Urinary bladder (tissue), 4 donors: ENCODE results near the gene SHANK3. TPM values are rescaled to one million over a fixed set of nuclear protein-coding genes. Genes with fewer than 3 reads are reported as not detected.

ENCODE experiments used
- DNase-seq: peaks from one replicate; pipeline ENCODE4 v3.0.0-alpha.2; 2015; ENCODE audit errors: extremely low spot score
- H3K27ac ChIP-seq: one replicate; pipeline ENCODE4 v1.5.1; 2013; ENCODE audit warnings: low read depth, mild to moderate bottlenecking, moderate library complexity
- H3K36me3 ChIP-seq: one replicate; pipeline ENCODE4 v1.6.1; 2013; ENCODE audit warnings: mild to moderate bottlenecking, moderate library complexity; ENCODE audit not compliant: insufficient read depth
- H3K4me1 ChIP-seq: one replicate; pipeline ENCODE4 v1.6.1; 2013; ENCODE audit warnings: mild to moderate bottlenecking, moderate library complexity; ENCODE audit not compliant: insufficient read depth
- H3K4me3 ChIP-seq: one replicate; pipeline ENCODE4 v1.5.1; 2013; ENCODE audit warnings: low read depth, low read length
- WGBS: extraction: QIAGEN DNeasy Blood & Tissue Kit; methylation state at CpG from one replicate; pipeline ENCODE4 v1.1.7; 2013; 5-methylcytosine and 5-hydroxymethylcytosine counted together
- polyA plus RNA-seq: library from polyadenylated mRNA; stranded (reverse); fragments of 200-250 nt; gene quantifications from one replicate; pipeline ENCODE4 v1.2.3, GENCODE V29; 2013
- total RNA-seq: library from RNA; depleted of rRNA; stranded (reverse); fragments of >200 nt; gene quantifications from one replicate; pipeline ENCODE4 v1.2.3, GENCODE V29; 2014
- donor health status: healthy with polysubstance abuse.
- donor health status: healthy.

Gene SHANK3
- total RNA-seq, result 8.1 TPM
- 18.5 TPM for polyA plus RNA-seq

GRCh38 chr22:50672471-50673230 is at the start of gene SHANK3:
Gene SHANK3 (plus strand): TSS chr22:50672823.
- H3K4me1 ChIP-seq, result no peaks in the 10 kb centered on the region
- peak within 1 kb of the TSS; percentile 15 for H3K27ac ChIP-seq
- 42% methylated on average over 23 of the region's 23 CpGs for WGBS
- peak within 1 kb of the TSS; percentile 59 for H3K4me3 ChIP-seq
- H3K36me3 ChIP-seq, result no peaks in the 10 kb centered on the region
- DNase-seq, result no peak

- DNase-seq, result no peak
- H3K36me3 ChIP-seq, result peaks cover 2% of the 10 kb centered on the region
- H3K27ac ChIP-seq, result no peak overlapping the region
- H3K4me3 ChIP-seq, result no peak overlapping the region
- H3K4me1 ChIP-seq, result no peaks in the 10 kb centered on the region
- WGBS, result 74% methylated on average over 16 of the region's 16 CpGs
Measured at GRCh38 chr22:50624347-50625130, 48.1 kb upstream of the SHANK3 start.

GRCh38 chr22:50625131-50625567 is 47.5 kb upstream of the SHANK3 start:
- Histone ChIP-seq H3K4me1 (no peaks in the 10 kb centered on the region), H3K4me3 (no peak overlapping the region), H3K36me3 (peaks cover 2% of the 10 kb centered on the region), H3K27ac (no peak overlapping the region)
- 81% methylated on average over 14 of the region's 14 CpGs for WGBS
- DNase-seq, result no peak

- Histone ChIP-seq H3K27ac (no peak overlapping the region), H3K4me1 (no peaks in the 10 kb centered on the region), H3K4me3 (no peak overlapping the region), H3K36me3 (peaks cover 2% of the 10 kb centered on the region)
- DNase-seq, result no peak
- WGBS, result 89% methylated on average over 27 of the region's 27 CpGs
Measured at GRCh38 chr22:50625568-50626313, 46.9 kb upstream of the SHANK3 start.

GRCh38 chr22:50626314-50626849 is 46.2 kb upstream of the SHANK3 start:
- Histone ChIP-seq H3K4me3 (no peak overlapping the region), H3K36me3 (peaks cover 2% of the 10 kb centered on the region), H3K4me1 (no peaks in the 10 kb centered on the region), H3K27ac (no peak overlapping the region)
- WGBS, result 88% methylated on average over 12 of the region's 12 CpGs
- DNase-seq, result no peak

- WGBS, result 78% methylated on average over 42 of the region's 42 CpGs
- no peak for DNase-seq
- H3K4me1 ChIP-seq, result no peaks in the 10 kb centered on the region
Measured at GRCh38 chr22:50626850-50627641, 45.6 kb upstream of the SHANK3 start.

GRCh38 chr22:50627642-50628542 is 44.7 kb upstream of the SHANK3 start, which contains the start of gene ARSA:
Gene ARSA (minus strand): TSS chr22:50628152. CDS start chr22:50627779, 373 bp downstream.
- 2% methylated on average over 88 of the region's 88 CpGs for WGBS
- no peaks in the 10 kb centered on the region for H3K4me1 ChIP-seq
- H3K4me3 ChIP-seq, result peak within 1 kb of the TSS; percentile 66
- H3K27ac ChIP-seq, result no peak within 1 kb of the TSS
- peaks cover 2% of the 10 kb centered on the region for H3K36me3 ChIP-seq
- DNase-seq, result no peak

More at GRCh38 chr22:50626850-50627641, 45.6 kb upstream of the SHANK3 start:
- no peak overlapping the region for H3K27ac ChIP-seq
- peaks cover 2% of the 10 kb centered on the region for H3K36me3 ChIP-seq
- peak overlapping the region; percentile 66 for H3K4me3 ChIP-seq

- no peak overlapping the region for H3K27ac ChIP-seq
Measured at GRCh38 chr22:50628543-50629134, 44.0 kb upstream of the SHANK3 start.

GRCh38 chr22:50630376-50630775 is 42.2 kb upstream of the SHANK3 start:
- peaks cover 2% of the 10 kb centered on the region for H3K36me3 ChIP-seq
- H3K4me3 ChIP-seq, result no peak overlapping the region
- H3K4me1 ChIP-seq, result no peaks in the 10 kb centered on the region
- no peak for DNase-seq
- WGBS, result 84% methylated on average over 5 of the region's 5 CpGs
- H3K27ac ChIP-seq, result no peak overlapping the region

More at GRCh38 chr22:50628543-50629134, 44.0 kb upstream of the SHANK3 start:
- Histone ChIP-seq H3K4me1 (no peaks in the 10 kb centered on the region), H3K36me3 (peaks cover 2% of the 10 kb centered on the region), H3K4me3 (peak overlapping the region; percentile 66)
- WGBS, result 25% methylated on average over 16 of the region's 16 CpGs
- no peak for DNase-seq

GRCh38 chr22:50633086-50633485 is 39.5 kb upstream of the SHANK3 start:
- no peak overlapping the region for H3K27ac ChIP-seq
- no peak overlapping the region for H3K4me3 ChIP-seq
- WGBS, result 68% methylated on average over 5 of the region's 5 CpGs
- no peaks in the 10 kb centered on the region for H3K36me3 ChIP-seq
- no peak for DNase-seq
- H3K4me1 ChIP-seq, result no peaks in the 10 kb centered on the region

GRCh38 chr22:50633771-50634170 is 38.9 kb upstream of the SHANK3 start:
- H3K27ac ChIP-seq, result no peak overlapping the region
- H3K4me3 ChIP-seq, result no peak overlapping the region
- 80% methylated on average over 11 of the region's 11 CpGs for WGBS
- H3K36me3 ChIP-seq, result no peaks in the 10 kb centered on the region
- H3K4me1 ChIP-seq, result no peaks in the 10 kb centered on the region
- no peak for DNase-seq
